Hepatic stellate cell (primary cell): Measurements from ENCODE around the gene ADGRF5.
"Not testable (repeated sequence)": the region's sequence is repeated elsewhere in the genome, so short reads cannot be mapped to it uniquely, and the experiment has no call there.

ENCODE experiments used
- DNase-seq: peaks from one replicate; pipeline ENCODE4 v3.0.0; 2011; ENCODE audit warnings: low spot score

Gene ADGRF5

GRCh38 chr6:46888578-46888977 lies 33.2 kb downstream of the ADGRF5 start:
- peak; percentile 34 for DNase-seq

- no peak for DNase-seq
Observed at GRCh38 chr6:46888031-46888430, 33.7 kb downstream of the ADGRF5 start.

GRCh38 chr6:46882645-46883044 lies 39.1 kb downstream of the ADGRF5 start:
- no peak for DNase-seq

- no peak for DNase-seq
Observed at GRCh38 chr6:46879003-46879402, 42.7 kb downstream of the ADGRF5 start.

GRCh38 chr6:46876126-46876525 lies 45.6 kb downstream of the ADGRF5 start:
- no peak for DNase-seq

- no peak for DNase-seq
Observed at GRCh38 chr6:46867411-46867810, 54.3 kb downstream of the ADGRF5 start.

- DNase-seq = no peak
Observed at GRCh38 chr6:46865221-46865620, 56.5 kb downstream of the ADGRF5 start.

- DNase-seq = no peak
Observed at GRCh38 chr6:46863791-46864190, 57.9 kb downstream of the ADGRF5 start.

- DNase-seq = no peak
Observed at GRCh38 chr6:46862381-46862780, 59.4 kb downstream of the ADGRF5 start.

- peak; percentile 12 for DNase-seq
Observed at GRCh38 chr6:46855966-46856365, 65.8 kb downstream of the ADGRF5 start.

GRCh38 chr6:46851576-46851975 lies 70.2 kb downstream of the ADGRF5 start:
- DNase-seq = not testable (repeated sequence)

GRCh38 chr6:46850792-46851191 lies 70.9 kb downstream of the ADGRF5 start:
- DNase-seq = no peak

- DNase-seq = no peak
Observed at GRCh38 chr6:46849361-46849690, 72.4 kb downstream of the ADGRF5 start.

- peak; percentile 59 for DNase-seq
Observed at GRCh38 chr6:46848684-46849360, 72.9 kb downstream of the ADGRF5 start.

GRCh38 chr6:46845126-46845525 lies 76.6 kb downstream of the ADGRF5 start:
- DNase-seq = no peak

GRCh38 chr6:46842252-46842846 lies 79.4 kb downstream of the ADGRF5 start:
- not testable (repeated sequence) for DNase-seq

GRCh38 chr6:46838033-46838432 lies 83.7 kb downstream of the ADGRF5 start:
- no peak for DNase-seq

- DNase-seq = not testable (repeated sequence)
Observed at GRCh38 chr6:46834991-46835390, 86.7 kb downstream of the ADGRF5 start.

GRCh38 chr6:46834257-46834916 lies 87.4 kb downstream of the ADGRF5 start:
- DNase-seq = not testable (repeated sequence)

- no peak for DNase-seq
Observed at GRCh38 chr6:46832816-46833215, 88.9 kb downstream of the ADGRF5 start.

- DNase-seq = no peak
Observed at GRCh38 chr6:46828939-46829338, 92.8 kb downstream of the ADGRF5 start.

GRCh38 chr6:46821458-46821881 lies 100.3 kb downstream of the ADGRF5 start:
- no peak for DNase-seq

- DNase-seq = no peak
Observed at GRCh38 chr6:46819561-46819960, 102.2 kb downstream of the ADGRF5 start.

GRCh38 chr6:46816626-46817025 lies 105.1 kb downstream of the ADGRF5 start:
- no peak for DNase-seq
